Mesenchymal stem cell (in vitro differentiated cells and primary cell): ENCODE measurements around the gene PPP1R7.

ENCODE experiments used
- DNase-seq: peaks from one replicate; pipeline ENCODE4 v3.0.0-alpha.2; 2013
- H2AFZ ChIP-seq: one replicate; pipeline ENCODE4 v1.6.1; 2013; ENCODE audit warnings: low read depth, mild to moderate bottlenecking, control low read depth, inconsistent platforms, low read length, moderate library complexity
- H2AK5ac ChIP-seq: 2 replicates; pipeline ENCODE4 v1.6.1; 2013; ENCODE audit warnings: low read length, moderate library complexity, mild to moderate bottlenecking, inconsistent platforms; ENCODE audit not compliant: severe bottlenecking
- H2BK120ac ChIP-seq: one replicate; pipeline ENCODE4 v1.6.1; 2013; ENCODE audit warnings: low read depth, mild to moderate bottlenecking, inconsistent platforms, low read length, moderate library complexity
- H2BK12ac ChIP-seq, 2 experiments: one replicate each; pipeline ENCODE4 v1.6.1; 2013; ENCODE audit warnings: inconsistent platforms in 2 of 2, low read length in 2 of 2, mild to moderate bottlenecking in 2 of 2, moderate library complexity in 2 of 2, control low read depth in 1 of 2
- H2BK15ac ChIP-seq: one replicate; pipeline ENCODE4 v1.6.1; 2013; ENCODE audit warnings: mild to moderate bottlenecking, low read depth, inconsistent platforms; ENCODE audit not compliant: poor library complexity, severe bottlenecking
- H2BK5ac ChIP-seq: 2 replicates; pipeline ENCODE4 v1.6.1; 2013; ENCODE audit warnings: low read depth, mild to moderate bottlenecking, low read length, control low read depth, inconsistent platforms; ENCODE audit not compliant: poor library complexity, severe bottlenecking
- H3K14ac ChIP-seq, 2 experiments: one replicate each; pipeline ENCODE4 v1.6.1; 2013; ENCODE audit warnings: inconsistent platforms in 2 of 2, low read length in 2 of 2, control low read depth in 1 of 2, mild to moderate bottlenecking in 1 of 2, moderate library complexity in 1 of 2
- H3K18ac ChIP-seq, 2 experiments: one replicate each; pipeline ENCODE4 v1.6.1; 2013; ENCODE audit warnings: inconsistent platforms in 2 of 2, low read length in 2 of 2, control low read depth in 1 of 2, low read depth in 1 of 2, mild to moderate bottlenecking in 1 of 2
- H3K23ac ChIP-seq, 2 experiments: one replicate each; pipeline ENCODE4 v1.6.1; 2013; ENCODE audit warnings: inconsistent platforms in 2 of 2, low read length in 2 of 2, mild to moderate bottlenecking in 2 of 2, moderate library complexity in 2 of 2, control low read depth in 1 of 2
- H3K27ac ChIP-seq: 2 replicates; pipeline ENCODE4 v1.5.1; 2013; ENCODE audit warnings: mild to moderate bottlenecking, moderate library complexity, low read length, control low read depth, inconsistent platforms; ENCODE audit not compliant: poor library complexity, severe bottlenecking
- H3K27me3 ChIP-seq, 2 experiments: 2 replicates each; pipeline versions ENCODE4 v1.6.1 to v1.7.0; 2013; ENCODE audit warnings: low read length in 2 of 2, mild to moderate bottlenecking in 2 of 2, moderate library complexity in 2 of 2, control low read depth in 1 of 2, inconsistent platforms in 1 of 2; ENCODE audit not compliant: control insufficient read depth in 1 of 2, insufficient read depth in 1 of 2
- H3K36me3 ChIP-seq, 2 experiments: 2 replicates each; pipeline versions ENCODE4 v1.6.1 to v1.7.0; 2013; ENCODE audit warnings: low read length in 2 of 2, control low read depth in 1 of 2, inconsistent platforms in 1 of 2, low read depth in 1 of 2, mild to moderate bottlenecking in 1 of 2; ENCODE audit not compliant: insufficient read depth in 2 of 2, control insufficient read depth in 1 of 2
- H3K4ac ChIP-seq, 2 experiments: one replicate each; pipeline ENCODE4 v1.6.1; 2013; ENCODE audit warnings: inconsistent platforms in 2 of 2, low read length in 2 of 2, mild to moderate bottlenecking in 2 of 2, moderate library complexity in 2 of 2, control low read depth in 1 of 2, low read depth in 1 of 2
- H3K4me1 ChIP-seq: 2 replicates; pipeline ENCODE4 v1.6.1; 2013; ENCODE audit warnings: low read depth, low read length, control low read depth; ENCODE audit not compliant: control insufficient read depth, insufficient read depth
- H3K4me2 ChIP-seq: 2 replicates; pipeline ENCODE4 v1.6.1; 2013; ENCODE audit warnings: low read length, mild to moderate bottlenecking, inconsistent platforms; ENCODE audit not compliant: poor library complexity, severe bottlenecking
- H3K4me3 ChIP-seq, 2 experiments: 2 replicates each; pipeline versions ENCODE4 v1.5.1 to v1.7.0; 2013; ENCODE audit warnings: low read length in 2 of 2, mild to moderate bottlenecking in 2 of 2, control low read depth in 1 of 2, low read depth in 1 of 2; ENCODE audit not compliant: insufficient read depth in 1 of 2
- H3K79me1 ChIP-seq: replicated peaks from 2 replicates; pipeline ENCODE4 v1.6.1; 2013; ENCODE audit warnings: mild to moderate bottlenecking, control low read depth, low read length, inconsistent platforms; ENCODE audit not compliant: poor library complexity, severe bottlenecking
- H3K9ac ChIP-seq: 2 replicates; pipeline ENCODE4 v1.7.0; 2013; ENCODE audit warnings: mild to moderate bottlenecking, low read length, moderate library complexity
- H3K9me3 ChIP-seq: 2 replicates; pipeline ENCODE4 v1.7.0; 2013; ENCODE audit warnings: mild to moderate bottlenecking, low read length; ENCODE audit not compliant: control insufficient read depth
- H4K8ac ChIP-seq: one replicate; pipeline ENCODE4 v1.6.1; 2013; ENCODE audit warnings: inconsistent platforms, mild to moderate bottlenecking, low read length, moderate library complexity
- H4K91ac ChIP-seq: one replicate; pipeline ENCODE4 v1.6.1; 2013; ENCODE audit warnings: mild to moderate bottlenecking, low read length, inconsistent platforms
- WGBS: methylation state at CpG from one replicate; pipeline ENCODE4 v1.1.7; 2013; ENCODE audit warnings: mixed read lengths; 5-methylcytosine and 5-hydroxymethylcytosine counted together

The PPP1R7 gene

GRCh38 chr2:241112046-241112445 lies 38.2 kb upstream of the PPP1R7 start:
- Histone ChIP-seq H3K18ac (no peak overlapping the region), H4K8ac (no peak overlapping the region), H3K4me1 (no peaks in the 10 kb centered on the region), H3K4me2 (no peak overlapping the region), H3K27me3 (no peaks in the 10 kb centered on the region), H3K9me3 (no peaks in the 10 kb centered on the region), H2AK5ac (no peak overlapping the region), H3K14ac (no peak overlapping the region), H3K4ac (no peak overlapping the region), H2BK5ac (no peak overlapping the region), H2AFZ (no peak overlapping the region), H3K36me3 (peaks cover 16 to 17% of the 10 kb centered on the region in 2 experiments), H3K4me3 (no peak overlapping the region), H4K91ac (no peak overlapping the region), H2BK120ac (no peak overlapping the region), H2BK15ac (no peak overlapping the region), H3K23ac (no peak overlapping the region), H2BK12ac (no peak overlapping the region), H3K9ac (no peak overlapping the region), H3K79me1 (no peaks in the 10 kb centered on the region), H3K27ac (no peak overlapping the region)
- 97% methylated on average over 16 of the region's 17 CpGs for WGBS
- no peak for DNase-seq

GRCh38 chr2:241112592-241112991 lies 37.7 kb upstream of the PPP1R7 start:
- H2BK120ac ChIP-seq = no peak overlapping the region

GRCh38 chr2:241114836-241115235 lies 35.4 kb upstream of the PPP1R7 start:
- H3K4me1 ChIP-seq = no peaks in the 10 kb centered on the region
- no peak overlapping the region for H3K18ac ChIP-seq
- H3K4me3 ChIP-seq = no peak overlapping the region
- no peak overlapping the region for H3K27ac ChIP-seq
- H3K9me3 ChIP-seq = no peaks in the 10 kb centered on the region
- H2BK15ac ChIP-seq = no peak overlapping the region
- no peak overlapping the region for H3K4me2 ChIP-seq
- H3K14ac ChIP-seq = no peak overlapping the region
- no peak overlapping the region for H4K91ac ChIP-seq
- no peak overlapping the region for H2BK120ac ChIP-seq
- DNase-seq = no peak
- no peak overlapping the region for H2BK12ac ChIP-seq
- H2BK5ac ChIP-seq = no peak overlapping the region
- H3K9ac ChIP-seq = no peak overlapping the region
- no peaks in the 10 kb centered on the region for H3K79me1 ChIP-seq
- no peak overlapping the region for H3K4ac ChIP-seq
- no peak overlapping the region for H2AK5ac ChIP-seq
- no peaks in the 10 kb centered on the region for H3K27me3 ChIP-seq
- H3K23ac ChIP-seq = no peak overlapping the region
- no peak overlapping the region for H4K8ac ChIP-seq
- peaks cover 14 to 16% of the 10 kb centered on the region in 2 experiments for H3K36me3 ChIP-seq
- H2AFZ ChIP-seq = no peak overlapping the region
- WGBS = 97% methylated on average over 11 of the region's 11 CpGs

More at GRCh38 chr2:241112592-241112991, 37.7 kb upstream of the PPP1R7 start:
- Histone ChIP-seq H3K14ac (no peak overlapping the region), H3K4me3 (no peak overlapping the region), H3K27ac (no peak overlapping the region), H3K36me3 (peaks cover 12 to 14% of the 10 kb centered on the region in 2 experiments), H3K4me2 (no peak overlapping the region), H4K91ac (no peak overlapping the region), H3K4ac (no peak overlapping the region), H3K18ac (no peak overlapping the region), H3K23ac (no peak overlapping the region), H4K8ac (no peak overlapping the region), H2BK15ac (no peak overlapping the region), H3K9me3 (no peaks in the 10 kb centered on the region), H3K9ac (no peak overlapping the region), H3K4me1 (no peaks in the 10 kb centered on the region), H2BK12ac (no peak overlapping the region), H2BK5ac (no peak overlapping the region), H3K79me1 (no peaks in the 10 kb centered on the region), H2AK5ac (no peak overlapping the region), H3K27me3 (no peaks in the 10 kb centered on the region), H2AFZ (no peak overlapping the region)
- DNase-seq = no peak
- 91% methylated on average over 6 of the region's 8 CpGs for WGBS

GRCh38 chr2:241115361-241115760 lies 34.9 kb upstream of the PPP1R7 start:
- Histone ChIP-seq H3K36me3 (peaks cover 14 to 15% of the 10 kb centered on the region in 2 experiments), H3K14ac (no peak overlapping the region), H3K27me3 (no peaks in the 10 kb centered on the region), H2BK5ac (no peak overlapping the region), H2BK12ac (no peak overlapping the region), H3K9ac (no peak overlapping the region), H3K4me3 (no peak overlapping the region), H3K4ac (no peak overlapping the region), H3K23ac (no peak overlapping the region), H3K79me1 (no peaks in the 10 kb centered on the region), H2AFZ (no peak overlapping the region), H3K27ac (no peak overlapping the region), H4K8ac (no peak overlapping the region), H2BK15ac (no peak overlapping the region), H3K18ac (no peak overlapping the region), H3K4me1 (no peaks in the 10 kb centered on the region), H4K91ac (no peak overlapping the region), H3K9me3 (no peaks in the 10 kb centered on the region), H2AK5ac (no peak overlapping the region), H2BK120ac (no peak overlapping the region), H3K4me2 (no peak overlapping the region)
- no peak for DNase-seq
- WGBS = 95% methylated on average over 8 of the region's 8 CpGs
